NCI-H345 treated with DMSO at 0.1 percent for 48 hours (cell line): ENCODE data around the gene ZCCHC13.
A peak's percentile ranks its signal among the peaks of the same experiment; 100 is the strongest.
"Not testable (repeated sequence)": the region's sequence is repeated elsewhere in the genome, so short reads cannot be mapped to it uniquely, and the experiment has no call there.

Source experiments
- DNase-seq: peaks from one replicate; lab custom pipeline; 2025; ENCODE audit not compliant: unreplicated experiment; lab: John Stamatoyannopoulos, UW

Gene ZCCHC13

GRCh38 chrX:74321191-74321590 lies 17.2 kb downstream of the ZCCHC13 start:
- DNase-seq, result no peak

- DNase-seq, result no peak
These were observed 20.2 kb downstream of the ZCCHC13 start for GRCh38 chrX:74324131-74324530.

GRCh38 chrX:74325130-74326059 lies 21.4 kb downstream of the ZCCHC13 start:
- no peak for DNase-seq

GRCh38 chrX:74338852-74339251 lies 34.9 kb downstream of the ZCCHC13 start:
- DNase-seq, result no peak

GRCh38 chrX:74340051-74340450 lies 36.1 kb downstream of the ZCCHC13 start:
- DNase-seq, result no peak

GRCh38 chrX:74342211-74342610 lies 38.2 kb downstream of the ZCCHC13 start:
- not testable (repeated sequence) for DNase-seq

GRCh38 chrX:74343343-74344279 lies 39.6 kb downstream of the ZCCHC13 start:
- peak; percentile 62 for DNase-seq

GRCh38 chrX:74344280-74344622 lies 40.3 kb downstream of the ZCCHC13 start:
- DNase-seq, result no peak

- no peak for DNase-seq
These were observed 42.1 kb downstream of the ZCCHC13 start for GRCh38 chrX:74346088-74346487.

- no peak for DNase-seq
These were observed 45.4 kb downstream of the ZCCHC13 start for GRCh38 chrX:74349387-74349786.

GRCh38 chrX:74351760-74352159 lies 47.8 kb downstream of the ZCCHC13 start:
- no peak for DNase-seq

GRCh38 chrX:74353984-74354383 lies 50.0 kb downstream of the ZCCHC13 start:
- no peak for DNase-seq
